Tibial nerve (tissue), 3 donors: ENCODE results near the gene USP22.

ENCODE experiments used
- POLR2A ChIP-seq, 2 donors: fragments of 450-650 bp; IDR thresholded peaks; one replicate each; pipeline ENCODE4 v1.6.1; 2017; ENCODE audit warnings: antibody characterized with exemption in 2 of 2, mild to moderate bottlenecking in 2 of 2, moderate library complexity in 2 of 2
- TF ChIP-seq, protein P1 (sequence below), 5 experiments: fragments of 200-600 bp in 3 of 5; fragments of 450-650 bp in 2 of 5; sonication (generic) in 3 of 5; IDR thresholded peaks; one replicate each; pipeline ENCODE4 v1.5.1; 2016 to 2019; ENCODE audit warnings: antibody characterized with exemption in 5 of 5, mild to moderate bottlenecking in 3 of 5, moderate library complexity in 2 of 5

DNA sequence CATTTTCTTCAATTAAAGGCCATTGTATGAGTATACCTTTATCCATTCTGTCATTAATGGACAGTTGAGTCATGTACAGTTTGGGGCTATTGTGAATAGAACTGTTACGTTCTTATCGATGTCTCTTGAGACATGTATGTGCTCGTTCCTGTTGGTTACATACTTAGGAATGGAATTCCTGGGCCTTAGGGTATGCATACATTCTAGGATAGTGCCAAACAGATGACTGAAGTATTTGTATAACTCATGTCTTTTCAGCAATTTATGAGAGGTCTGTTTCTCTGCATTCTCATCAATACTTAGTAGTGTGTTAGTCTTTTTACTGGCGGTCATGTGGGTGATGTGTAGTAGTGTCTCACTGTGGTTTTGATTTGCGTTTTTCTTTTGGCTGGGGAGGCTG is 81.2 kb downstream of the USP22 start:
- TF ChIP-seq, protein P1, sequence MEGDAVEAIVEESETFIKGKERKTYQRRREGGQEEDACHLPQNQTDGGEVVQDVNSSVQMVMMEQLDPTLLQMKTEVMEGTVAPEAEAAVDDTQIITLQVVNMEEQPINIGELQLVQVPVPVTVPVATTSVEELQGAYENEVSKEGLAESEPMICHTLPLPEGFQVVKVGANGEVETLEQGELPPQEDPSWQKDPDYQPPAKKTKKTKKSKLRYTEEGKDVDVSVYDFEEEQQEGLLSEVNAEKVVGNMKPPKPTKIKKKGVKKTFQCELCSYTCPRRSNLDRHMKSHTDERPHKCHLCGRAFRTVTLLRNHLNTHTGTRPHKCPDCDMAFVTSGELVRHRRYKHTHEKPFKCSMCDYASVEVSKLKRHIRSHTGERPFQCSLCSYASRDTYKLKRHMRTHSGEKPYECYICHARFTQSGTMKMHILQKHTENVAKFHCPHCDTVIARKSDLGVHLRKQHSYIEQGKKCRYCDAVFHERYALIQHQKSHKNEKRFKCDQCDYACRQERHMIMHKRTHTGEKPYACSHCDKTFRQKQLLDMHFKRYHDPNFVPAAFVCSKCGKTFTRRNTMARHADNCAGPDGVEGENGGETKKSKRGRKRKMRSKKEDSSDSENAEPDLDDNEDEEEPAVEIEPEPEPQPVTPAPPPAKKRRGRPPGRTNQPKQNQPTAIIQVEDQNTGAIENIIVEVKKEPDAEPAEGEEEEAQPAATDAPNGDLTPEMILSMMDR (IDR thresholded peaks at IDR 0.05): no peak
- no peak for TF ChIP-seq POLR2A (IDR thresholded peaks at IDR 0.05)
